Ishikawa (cell line): ENCODE data around the gene LEMD1.

Experiments used
- CEBPB ChIP-seq: IDR thresholded peaks from 2 replicates; pipeline ENCODE4 v1.6.1; 2012
- CREB1 ChIP-seq: IDR thresholded peaks from 2 replicates; pipeline ENCODE4 v1.6.1; 2012; ENCODE audit warnings: low read depth
- EGR1 ChIP-seq: IDR thresholded peaks from 2 replicates; pipeline ENCODE4 v1.6.1; 2012
- EP300 ChIP-seq: IDR thresholded peaks from 2 replicates; pipeline ENCODE4 v1.6.1; 2012; ENCODE audit warnings: borderline replicate concordance
- FOXM1 ChIP-seq: IDR thresholded peaks from 2 replicates; pipeline ENCODE4 v1.6.1; 2012; ENCODE audit warnings: low read depth, borderline replicate concordance
- MAX ChIP-seq: IDR thresholded peaks from 2 replicates; pipeline ENCODE4 v1.6.1; 2012
- NFIC ChIP-seq: IDR thresholded peaks from 2 replicates; pipeline ENCODE4 v1.6.1; 2012
- RAD21 ChIP-seq: IDR thresholded peaks from 2 replicates; pipeline ENCODE4 v1.6.1; 2012; ENCODE audit warnings: low read depth
- TAF1 ChIP-seq: IDR thresholded peaks from 2 replicates; pipeline ENCODE4 v1.6.1; 2012; ENCODE audit warnings: low read depth, mild to moderate bottlenecking
- TCF12 ChIP-seq: IDR thresholded peaks from 2 replicates; pipeline ENCODE4 v1.6.1; 2012; ENCODE audit warnings: low read depth
- TEAD4 ChIP-seq: IDR thresholded peaks from 2 replicates; pipeline ENCODE4 v1.6.1; 2012
- USF1 ChIP-seq: IDR thresholded peaks from 2 replicates; pipeline ENCODE4 v1.6.1; 2012
- YY1 ChIP-seq: IDR thresholded peaks from 2 replicates; pipeline ENCODE4 v1.6.1; 2012; ENCODE audit warnings: low read depth
- ZBTB7A ChIP-seq: IDR thresholded peaks from 2 replicates; pipeline ENCODE4 v1.6.1; 2012; ENCODE audit warnings: low read depth
- TF ChIP-seq, protein P1 (sequence below): IDR thresholded peaks from 2 replicates; pipeline ENCODE4 v1.6.1; 2012; ENCODE audit warnings: low read depth, mild to moderate bottlenecking

LEMD1 gene

GRCh38 chr1:205348554-205349487 is 73.0 kb downstream of the LEMD1 start:
- TF ChIP-seq YY1 (no peak), FOXM1 (no peak), CEBPB (no peak), MAX (no peak), ZBTB7A (no peak), TAF1 (no peak), EP300 (no peak), USF1 (no peak), RAD21 (no peak), EGR1 (no peak), NFIC (no peak), CREB1 (no peak), TEAD4 (no peak), TCF12 (no peak)
- TF ChIP-seq, protein P1, sequence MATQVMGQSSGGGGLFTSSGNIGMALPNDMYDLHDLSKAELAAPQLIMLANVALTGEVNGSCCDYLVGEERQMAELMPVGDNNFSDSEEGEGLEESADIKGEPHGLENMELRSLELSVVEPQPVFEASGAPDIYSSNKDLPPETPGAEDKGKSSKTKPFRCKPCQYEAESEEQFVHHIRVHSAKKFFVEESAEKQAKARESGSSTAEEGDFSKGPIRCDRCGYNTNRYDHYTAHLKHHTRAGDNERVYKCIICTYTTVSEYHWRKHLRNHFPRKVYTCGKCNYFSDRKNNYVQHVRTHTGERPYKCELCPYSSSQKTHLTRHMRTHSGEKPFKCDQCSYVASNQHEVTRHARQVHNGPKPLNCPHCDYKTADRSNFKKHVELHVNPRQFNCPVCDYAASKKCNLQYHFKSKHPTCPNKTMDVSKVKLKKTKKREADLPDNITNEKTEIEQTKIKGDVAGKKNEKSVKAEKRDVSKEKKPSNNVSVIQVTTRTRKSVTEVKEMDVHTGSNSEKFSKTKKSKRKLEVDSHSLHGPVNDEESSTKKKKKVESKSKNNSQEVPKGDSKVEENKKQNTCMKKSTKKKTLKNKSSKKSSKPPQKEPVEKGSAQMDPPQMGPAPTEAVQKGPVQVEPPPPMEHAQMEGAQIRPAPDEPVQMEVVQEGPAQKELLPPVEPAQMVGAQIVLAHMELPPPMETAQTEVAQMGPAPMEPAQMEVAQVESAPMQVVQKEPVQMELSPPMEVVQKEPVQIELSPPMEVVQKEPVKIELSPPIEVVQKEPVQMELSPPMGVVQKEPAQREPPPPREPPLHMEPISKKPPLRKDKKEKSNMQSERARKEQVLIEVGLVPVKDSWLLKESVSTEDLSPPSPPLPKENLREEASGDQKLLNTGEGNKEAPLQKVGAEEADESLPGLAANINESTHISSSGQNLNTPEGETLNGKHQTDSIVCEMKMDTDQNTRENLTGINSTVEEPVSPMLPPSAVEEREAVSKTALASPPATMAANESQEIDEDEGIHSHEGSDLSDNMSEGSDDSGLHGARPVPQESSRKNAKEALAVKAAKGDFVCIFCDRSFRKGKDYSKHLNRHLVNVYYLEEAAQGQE, result no peak

- no peak for TF ChIP-seq USF1
- TF ChIP-seq CEBPB, result peak; percentile 36; the same call in 1 of the 2 replicates
Measured at GRCh38 chr1:205346956-205347574, 74.8 kb downstream of the LEMD1 start.

GRCh38 chr1:205345761-205346160 is 76.1 kb downstream of the LEMD1 start:
- no peak for TF ChIP-seq TAF1
- no peak for TF ChIP-seq EP300
- TF ChIP-seq TCF12, result no peak
- no peak for TF ChIP-seq EGR1
- TF ChIP-seq USF1, result no peak
- no peak for TF ChIP-seq CREB1
- no peak for TF ChIP-seq CEBPB
- TF ChIP-seq, protein P1, result no peak
- TF ChIP-seq ZBTB7A, result no peak

GRCh38 chr1:205344066-205344928 is 77.6 kb downstream of the LEMD1 start:
- 0 out of 2 replicates have a peak, but pooled peaks have one; percentile 23 for TF ChIP-seq TAF1
- peak; percentile 24; the same call in 1 of the 2 replicates for TF ChIP-seq EGR1
- no peak for TF ChIP-seq USF1

DNA sequence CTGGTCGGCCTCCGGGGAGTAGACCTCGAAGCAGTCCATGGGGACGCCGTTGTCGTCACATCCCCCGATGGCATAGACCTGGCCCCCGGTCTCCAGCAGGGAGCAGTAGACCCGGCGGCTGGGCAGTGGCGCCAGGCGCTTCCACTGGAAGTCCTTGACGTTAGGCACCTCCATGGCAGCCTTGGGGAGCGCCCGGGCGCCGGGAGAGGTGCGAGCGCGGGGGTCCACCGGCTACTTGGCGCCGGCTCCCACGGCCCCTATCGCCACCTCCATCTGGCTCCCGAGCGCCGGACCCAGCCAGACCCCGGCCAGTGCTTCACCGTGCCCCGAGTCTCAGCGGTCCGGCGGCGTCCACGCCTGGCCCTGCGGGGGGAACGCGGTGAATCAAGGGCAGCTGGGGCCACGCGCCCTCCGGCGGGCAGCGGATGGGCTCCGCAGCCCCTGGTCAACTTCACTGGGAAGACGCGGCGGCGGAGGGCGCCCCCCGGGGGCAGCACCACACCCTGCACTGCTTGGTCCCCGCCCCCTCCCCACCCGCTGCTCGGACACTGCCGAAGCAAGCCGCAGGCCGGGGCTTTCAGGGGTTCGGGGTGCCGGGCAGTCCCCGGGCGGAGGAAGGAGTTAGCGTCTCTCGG is 78.3 kb downstream of the LEMD1 start:
- TF ChIP-seq TAF1, result no peak
- no peak for TF ChIP-seq YY1
- no peak for TF ChIP-seq CREB1
- TF ChIP-seq FOXM1, result no peak
- TF ChIP-seq EP300, result no peak
- TF ChIP-seq CEBPB, result no peak
- TF ChIP-seq MAX, result no peak
- no peak for TF ChIP-seq TEAD4
- no peak for TF ChIP-seq ZBTB7A
- TF ChIP-seq, protein P1, result no peak
- TF ChIP-seq EGR1, result no peak
- TF ChIP-seq RAD21, result no peak
- TF ChIP-seq USF1, result no peak
- TF ChIP-seq TCF12, result no peak
- TF ChIP-seq NFIC, result no peak
